GM19438 (cell line): ENCODE results near the gene RPL21.
"Not testable (repeated sequence)": the region's sequence is repeated elsewhere in the genome, so short reads cannot be mapped to it uniquely, and the experiment has no call there.

ENCODE experiments used
- ATAC-seq: cut with Tn5 transposase; IDR thresholded peaks from one replicate; pipeline ENCODE4 v1.9.1; 2021; ENCODE audit warnings: low read depth; ENCODE audit not compliant: unreplicated experiment

Gene RPL21

DNA sequence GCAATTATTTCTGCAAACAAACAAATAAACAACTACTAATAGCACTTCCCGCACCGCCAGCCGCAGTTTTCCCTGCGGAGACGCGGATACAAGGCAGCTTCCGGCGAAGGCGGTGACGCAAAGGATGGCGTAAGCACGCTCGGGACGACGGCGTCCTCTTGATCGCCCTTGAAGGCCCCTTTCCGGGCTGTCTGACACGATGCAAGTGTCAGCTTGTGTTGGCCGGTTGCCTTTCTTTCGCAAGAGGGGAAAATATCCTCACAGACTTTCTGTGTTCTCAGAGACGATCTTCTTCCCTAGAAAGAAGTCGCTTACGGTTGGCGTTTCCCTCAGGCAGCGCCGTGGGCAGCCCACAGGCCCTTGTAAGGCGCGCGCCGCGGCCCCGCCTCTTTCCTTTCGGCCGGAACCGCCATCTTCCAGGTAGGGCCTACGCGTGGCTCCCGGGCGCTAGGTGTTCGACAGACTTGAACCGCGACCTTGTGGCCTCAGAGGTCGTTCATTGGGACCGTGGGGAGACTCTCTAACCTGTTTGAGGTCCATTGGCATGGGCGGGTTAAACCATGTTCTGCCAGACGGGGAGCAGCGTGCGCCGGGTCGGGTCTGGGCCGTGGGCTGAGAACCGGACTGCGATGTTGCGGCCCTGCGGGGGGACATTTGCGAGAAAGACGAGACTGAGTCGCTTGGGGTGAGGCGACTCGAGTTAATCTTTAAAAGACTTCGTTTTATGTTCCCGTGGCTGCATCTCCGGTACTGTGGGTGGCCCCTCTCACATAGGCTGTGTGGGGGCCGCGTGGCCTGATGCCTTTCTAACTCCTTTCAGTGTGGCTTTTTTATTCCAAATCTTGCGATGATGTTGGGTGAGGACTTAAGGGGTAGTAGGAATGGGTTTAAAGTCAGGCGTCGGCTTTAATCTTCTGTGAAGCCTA, at the start of gene RPL21:
Gene RPL21 (plus strand): TSS at position 393 of the 926 bp plus-strand sequence. CDS start 2,219 bp downstream, outside the sequence.
- ATAC-seq: peak; percentile 94

DNA sequence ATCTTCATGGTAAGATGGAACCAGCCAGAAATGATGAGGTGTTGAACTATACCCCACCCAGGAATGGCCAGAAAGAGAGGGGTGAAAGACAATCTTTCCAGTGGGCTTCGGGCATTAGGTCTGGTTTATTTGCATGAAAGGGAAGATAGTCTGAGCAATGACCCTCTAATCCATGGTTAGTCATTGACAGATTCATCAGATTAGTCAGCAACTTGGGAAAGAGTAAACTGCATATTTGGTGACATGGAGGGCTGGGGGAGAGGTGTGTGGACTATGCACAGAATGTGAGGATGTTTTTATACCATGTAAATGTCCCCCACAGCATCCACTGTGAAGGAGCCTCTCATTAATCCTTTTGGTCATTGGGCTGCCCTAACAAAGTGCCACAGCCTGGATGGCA, 49.7 kb upstream of the RPL21 start:
- no peak for ATAC-seq

DNA sequence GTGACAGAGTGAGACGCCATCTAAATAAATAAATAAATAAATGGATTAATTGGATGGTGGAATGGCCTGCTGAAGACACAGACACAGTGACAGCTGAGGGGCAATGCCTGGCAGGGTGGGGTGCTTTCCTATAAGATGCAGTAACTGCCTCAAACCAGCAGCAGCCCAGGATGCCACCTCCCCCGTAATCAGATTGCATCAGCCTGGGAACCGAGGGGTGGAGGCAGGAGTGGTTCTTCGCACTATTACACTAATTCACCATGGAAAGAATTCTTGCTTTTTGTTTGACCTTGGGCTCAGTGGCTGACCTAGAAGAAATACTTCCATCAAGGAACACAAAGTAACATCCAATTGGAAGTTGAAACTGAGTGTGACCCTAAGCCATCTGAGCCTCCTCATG, 48.2 kb upstream of the RPL21 start:
- ATAC-seq: no peak

DNA sequence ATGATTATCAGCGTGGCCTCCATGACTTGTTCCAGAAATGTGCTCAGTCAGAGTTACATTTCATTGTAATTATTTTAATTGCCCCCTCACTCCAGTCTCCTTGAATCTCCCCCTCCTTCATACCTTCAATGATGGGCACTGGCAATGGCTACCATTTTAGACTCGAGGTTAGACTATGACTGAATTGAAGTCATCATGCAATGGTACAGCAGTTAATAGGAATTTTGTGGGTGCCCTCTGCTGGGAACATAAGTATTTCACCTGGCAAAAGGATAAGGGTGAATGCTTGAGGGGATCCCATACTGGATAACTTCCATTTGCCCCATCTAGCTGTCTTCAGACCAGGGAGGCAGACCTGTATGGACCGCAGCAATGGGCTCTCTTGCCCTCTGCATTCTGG, 47.5 kb upstream of the RPL21 start:
- ATAC-seq: no peak

DNA sequence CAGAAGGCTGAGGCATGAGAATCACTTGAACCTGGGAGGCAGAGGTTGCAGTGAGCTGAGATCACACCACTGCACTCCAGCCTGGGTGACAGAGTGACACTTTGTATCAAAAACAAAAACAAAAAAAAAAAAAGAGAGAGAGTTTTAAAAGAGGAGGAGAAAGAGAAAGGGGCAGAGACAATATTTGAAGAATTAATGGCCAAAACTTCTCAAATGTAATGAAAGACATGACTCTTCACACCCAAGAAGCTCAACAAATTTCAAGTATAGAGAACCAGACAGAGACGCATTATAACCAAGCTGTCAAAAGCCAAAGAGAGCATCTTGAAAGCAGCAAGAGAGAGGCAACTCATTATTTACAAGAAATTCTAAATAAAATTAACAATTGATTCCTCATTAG, 42.8 kb upstream of the RPL21 start:
- no peak for ATAC-seq

DNA sequence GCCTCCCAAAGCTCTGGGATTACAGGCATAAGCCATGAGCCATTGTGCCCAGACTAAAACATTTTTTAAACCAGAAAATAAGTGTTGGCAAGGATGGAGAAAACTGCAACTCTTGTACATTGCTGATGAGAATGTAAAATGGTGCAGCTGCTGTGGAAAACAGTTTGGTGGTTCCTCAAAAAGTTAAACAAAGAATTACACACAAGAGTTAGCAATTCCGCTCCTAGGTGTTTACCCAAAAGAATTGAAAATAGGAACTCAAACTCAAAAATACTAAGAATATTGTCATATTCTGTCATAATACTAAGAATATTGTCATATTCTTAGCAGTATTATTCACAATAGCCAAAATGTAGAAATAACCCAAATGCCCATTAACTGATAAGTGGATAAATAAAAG, 40.1 kb upstream of the RPL21 start:
- no peak for ATAC-seq

DNA sequence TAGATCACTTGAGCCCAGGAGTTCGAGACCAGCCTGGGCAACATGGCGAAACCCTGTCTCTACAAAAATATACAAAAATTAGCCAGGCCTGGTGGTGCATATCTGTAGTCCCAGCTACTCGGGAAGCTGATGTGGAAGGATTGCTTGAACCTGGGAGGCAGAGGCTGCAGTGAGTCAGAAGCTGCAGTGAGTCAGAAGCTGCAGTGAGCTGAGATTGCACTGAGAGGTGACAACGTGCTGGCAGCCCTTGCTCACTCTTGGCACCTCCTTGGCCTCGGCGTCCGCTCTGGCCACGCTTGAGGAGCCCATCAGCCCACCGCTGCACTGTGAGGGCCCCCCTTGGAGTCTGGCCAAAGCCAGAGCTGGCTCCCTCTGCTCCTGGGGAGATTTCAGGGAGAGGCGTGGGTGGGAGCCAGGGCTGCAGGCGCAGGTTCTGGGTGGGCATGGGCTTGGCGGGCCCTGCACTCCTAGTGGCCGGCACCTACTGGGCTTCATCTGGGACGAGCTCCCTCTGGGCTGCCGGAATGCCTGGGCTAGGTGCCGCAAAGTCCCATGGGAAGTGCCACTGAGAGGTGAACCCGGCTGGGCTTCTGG, 39.5 kb upstream of the RPL21 start:
- no peak for ATAC-seq

DNA sequence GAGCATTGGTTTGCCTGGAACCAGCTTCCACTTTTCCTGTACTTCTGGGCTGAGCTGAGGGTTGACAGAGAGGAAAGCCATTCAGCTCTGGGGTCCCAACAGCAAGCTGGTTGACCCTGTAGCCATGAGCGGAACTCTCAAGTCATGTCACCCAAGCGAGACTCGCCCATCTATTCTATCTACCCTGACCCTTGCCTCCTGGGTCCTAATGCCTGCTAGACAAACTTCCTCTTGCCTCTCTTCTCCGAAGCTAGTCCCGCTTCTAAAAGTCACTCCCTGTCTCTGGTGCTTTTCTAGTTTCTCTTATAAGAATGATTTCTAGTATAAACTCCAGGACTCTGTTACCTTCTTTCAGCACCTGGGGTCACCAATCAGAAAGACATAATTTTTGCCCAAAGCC, 38.0 kb upstream of the RPL21 start:
- ATAC-seq: not testable (repeated sequence)

DNA sequence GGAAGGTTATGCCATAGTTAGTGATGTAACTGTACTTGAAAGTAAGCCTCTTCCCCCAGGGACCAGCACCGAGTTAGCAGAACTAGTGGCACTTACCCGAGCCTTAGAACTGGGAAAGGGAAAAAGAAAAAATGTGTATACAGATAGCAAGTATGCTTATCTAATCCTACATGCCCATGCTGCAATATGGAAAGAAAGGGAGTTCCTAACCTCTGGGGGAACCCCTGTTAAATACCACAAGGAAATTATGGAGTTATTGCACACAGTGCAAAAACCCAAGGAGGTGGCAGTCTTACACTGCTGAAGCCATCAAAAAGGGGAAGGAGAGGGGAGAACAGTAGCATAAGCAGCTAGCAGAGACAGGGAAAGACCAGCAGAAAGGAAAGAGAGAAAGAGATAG, 33.6 kb upstream of the RPL21 start:
- not testable (repeated sequence) for ATAC-seq

DNA sequence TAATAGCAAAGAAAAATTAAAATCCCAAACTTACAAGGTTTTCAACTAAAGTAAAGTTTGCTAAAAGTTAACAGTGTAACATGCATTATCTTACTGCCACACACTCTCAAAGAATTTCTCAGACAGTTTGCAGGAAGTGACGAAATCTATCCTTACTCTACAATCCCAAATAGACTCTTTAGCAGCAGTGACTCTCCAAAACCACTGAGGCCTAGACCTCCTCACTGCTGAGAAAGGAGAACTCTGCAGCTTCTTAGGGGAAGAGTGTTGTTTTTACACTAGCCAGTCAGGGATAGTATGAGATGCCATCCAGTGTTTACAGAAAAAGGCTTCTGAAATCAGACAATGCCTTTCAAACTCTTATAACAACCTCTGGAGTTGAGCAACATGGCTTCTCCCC, 32.5 kb upstream of the RPL21 start:
- not testable (repeated sequence) for ATAC-seq

DNA sequence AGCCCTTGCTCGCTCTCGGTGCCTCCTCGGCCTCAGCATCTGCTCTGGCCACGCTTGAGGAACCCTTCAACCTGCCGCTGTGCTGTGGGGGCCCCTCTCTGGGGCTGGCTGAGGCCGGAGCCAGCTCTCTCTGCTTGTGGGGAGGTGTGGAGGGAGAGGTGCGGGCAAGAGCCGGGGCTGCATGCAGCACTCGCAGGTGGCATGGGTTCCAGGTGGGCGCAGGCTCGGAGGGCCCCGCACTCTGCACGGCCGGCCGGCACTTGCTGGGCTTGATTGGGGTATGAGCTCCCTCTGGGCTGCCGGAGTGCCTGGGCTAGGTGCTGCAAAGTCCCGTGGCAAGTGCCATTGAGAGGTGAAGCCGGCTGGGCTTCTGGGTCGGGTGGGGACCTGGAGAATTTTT, 31.7 kb upstream of the RPL21 start:
- no peak for ATAC-seq

DNA sequence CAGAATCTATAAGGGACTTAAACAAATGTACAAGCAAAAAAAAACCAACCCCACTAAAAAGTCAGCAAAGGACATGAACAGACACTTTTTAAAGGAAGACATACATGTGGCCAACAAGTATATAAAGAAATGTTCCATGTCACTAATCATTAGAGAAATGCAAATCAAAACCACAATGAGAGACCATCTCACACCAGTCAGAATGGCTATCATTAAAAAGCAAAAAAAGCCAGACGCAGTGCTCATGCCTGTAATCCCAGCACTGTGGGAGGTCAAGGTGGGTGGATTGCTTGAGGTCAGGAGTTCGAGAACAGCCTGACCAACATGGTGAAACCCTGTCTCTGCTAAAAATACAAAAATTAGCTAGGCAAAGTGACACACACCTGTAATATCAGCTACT, 29.3 kb upstream of the RPL21 start:
- not testable (repeated sequence) for ATAC-seq

DNA sequence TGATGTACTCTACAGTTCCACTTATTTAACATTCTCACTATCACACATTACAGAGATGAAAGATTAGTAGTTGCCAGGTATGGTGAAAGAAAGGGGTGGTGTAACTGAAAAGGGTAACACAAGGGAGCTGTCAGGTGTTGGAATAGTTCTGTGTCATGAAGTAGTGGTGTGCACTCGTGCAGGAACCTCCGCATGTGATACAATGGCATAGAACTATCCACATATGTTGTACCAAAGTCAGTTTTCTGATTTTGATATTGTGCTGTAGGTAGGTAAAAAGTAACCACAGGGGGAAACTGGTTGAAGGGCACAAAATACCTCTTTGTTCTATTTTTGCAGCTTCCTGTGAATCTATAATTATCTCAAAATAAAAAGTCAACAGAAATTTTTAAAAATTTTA, 24.4 kb upstream of the RPL21 start:
- ATAC-seq: no peak

DNA sequence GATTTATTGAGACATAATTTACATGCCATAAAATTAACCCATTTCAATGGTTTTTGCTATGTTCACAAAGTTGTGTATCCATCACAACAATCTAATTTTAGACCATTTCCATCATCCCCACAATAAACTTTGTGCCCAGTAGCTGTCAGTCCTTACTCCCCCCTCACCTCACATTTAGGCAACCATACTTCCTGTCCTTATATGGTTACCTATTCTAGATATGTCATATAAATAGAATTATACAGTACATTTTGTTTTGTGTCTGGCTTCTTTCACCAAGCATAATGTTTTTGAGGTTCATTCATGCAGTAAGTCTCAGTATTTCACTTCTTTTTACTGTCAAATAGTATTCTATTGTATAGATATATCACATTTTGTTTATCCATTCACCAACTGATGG, 23.2 kb upstream of the RPL21 start:
- no peak for ATAC-seq

DNA sequence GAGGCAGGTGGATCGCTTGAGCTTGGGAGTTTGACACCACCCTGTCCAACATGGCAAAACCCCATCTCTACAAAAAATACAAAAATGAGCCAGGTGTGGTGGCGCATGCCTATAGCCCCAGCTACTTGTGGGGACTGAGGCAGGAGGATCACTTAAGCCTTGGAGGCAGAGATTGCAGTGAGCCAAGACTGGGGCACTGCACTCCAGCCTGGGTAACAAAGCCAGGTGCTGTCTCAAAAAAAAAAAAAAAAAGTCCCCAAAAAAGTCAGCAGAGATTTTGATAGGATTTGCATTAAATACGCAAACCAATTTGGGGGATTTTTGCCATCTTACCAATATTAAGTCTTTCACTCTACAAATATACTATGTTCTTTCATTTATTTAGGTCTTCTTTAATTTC, 21.7 kb upstream of the RPL21 start:
- ATAC-seq: no peak

DNA sequence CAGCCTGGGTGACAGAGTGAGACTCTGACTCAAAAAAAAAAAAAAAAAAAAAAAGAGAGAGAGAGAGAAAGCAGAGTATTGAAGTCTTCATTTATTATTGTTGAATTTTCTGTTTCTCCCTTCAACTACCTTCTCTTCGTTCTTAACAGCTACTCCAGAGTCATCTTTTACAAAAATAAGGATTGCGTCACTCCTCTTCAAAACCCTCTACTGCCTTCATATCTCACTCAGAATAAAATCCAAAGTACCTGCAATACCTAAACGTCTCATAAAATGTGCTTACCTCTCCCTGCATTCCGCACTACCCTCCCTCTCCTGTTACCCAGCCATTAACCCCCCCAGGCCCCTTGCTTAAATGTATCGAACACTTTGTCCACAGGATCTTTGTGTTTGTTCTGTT, 17.4 kb upstream of the RPL21 start:
- ATAC-seq: no peak

DNA sequence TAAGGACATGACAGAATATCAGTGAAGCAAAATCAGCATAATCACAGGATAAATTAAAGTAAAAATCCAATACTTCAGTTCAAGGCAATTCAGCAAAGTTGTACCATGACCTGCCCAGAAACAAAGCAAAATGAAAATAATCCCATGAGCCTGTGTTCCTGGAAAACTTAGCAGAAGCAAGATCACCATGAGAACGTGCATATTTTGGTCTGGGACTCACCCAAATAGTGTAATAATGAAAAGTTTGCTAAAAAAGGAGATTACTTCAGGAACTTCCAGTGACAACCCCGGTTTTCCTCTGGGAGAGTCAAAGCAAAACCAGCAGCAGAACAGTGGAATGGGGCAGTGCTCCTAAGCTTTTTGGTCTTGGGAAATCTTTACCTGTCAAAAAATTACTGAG, 14.9 kb upstream of the RPL21 start:
- ATAC-seq: no peak

DNA sequence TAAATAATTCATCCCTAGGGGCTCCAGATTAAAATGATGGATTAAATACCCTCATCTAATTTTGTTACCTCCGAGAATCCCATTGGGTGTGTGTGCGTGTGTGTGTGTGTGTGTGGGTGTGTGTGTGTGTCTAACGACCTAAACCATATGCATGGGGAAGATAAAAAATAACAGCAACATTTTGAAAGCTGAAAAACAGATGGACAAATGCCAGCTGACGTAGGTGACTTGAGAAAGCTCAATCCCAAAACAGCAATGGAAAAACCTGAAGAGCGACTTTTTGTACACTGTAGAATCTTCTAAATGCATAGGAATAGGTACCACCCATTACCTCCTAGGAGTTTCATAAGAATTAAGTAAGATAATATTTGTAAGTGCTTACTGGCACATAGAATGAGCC, 8.7 kb upstream of the RPL21 start:
- no peak for ATAC-seq

DNA sequence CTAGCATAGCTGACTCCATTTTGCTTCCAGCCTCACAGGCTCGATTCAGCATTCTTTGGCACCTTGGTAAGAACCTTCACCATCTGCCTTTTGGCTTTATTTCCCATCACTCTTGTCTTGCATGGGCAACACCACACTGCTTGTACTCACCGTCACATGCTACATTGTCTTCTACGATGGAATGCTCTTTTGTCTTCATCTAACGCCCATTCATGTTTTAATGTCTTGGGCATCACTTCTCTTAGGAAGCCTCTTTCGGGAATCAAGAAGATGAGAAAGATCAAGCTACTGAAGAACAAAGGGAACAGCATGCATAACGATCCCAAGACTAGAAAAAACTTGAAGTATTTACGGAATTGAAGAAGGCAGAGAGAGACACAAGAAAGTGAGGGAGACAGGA, 5.7 kb upstream of the RPL21 start:
- no peak for ATAC-seq

DNA sequence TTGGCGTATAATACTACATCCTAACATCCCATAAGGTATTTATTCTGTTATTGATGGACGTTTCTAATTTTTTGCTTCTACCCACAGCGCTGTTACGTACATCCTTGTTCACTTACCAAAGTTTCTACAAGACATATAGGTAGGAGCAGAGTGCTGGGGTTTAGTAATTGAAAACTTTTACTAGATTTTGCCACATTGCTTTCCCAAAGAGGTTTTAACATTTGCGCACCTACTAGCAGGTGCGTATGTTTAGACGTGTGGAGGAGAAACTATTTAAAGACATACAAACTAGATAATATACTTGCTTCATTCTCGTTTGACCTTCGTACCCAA, 559 bp upstream of the RPL21 start:
- ATAC-seq: no peak

DNA sequence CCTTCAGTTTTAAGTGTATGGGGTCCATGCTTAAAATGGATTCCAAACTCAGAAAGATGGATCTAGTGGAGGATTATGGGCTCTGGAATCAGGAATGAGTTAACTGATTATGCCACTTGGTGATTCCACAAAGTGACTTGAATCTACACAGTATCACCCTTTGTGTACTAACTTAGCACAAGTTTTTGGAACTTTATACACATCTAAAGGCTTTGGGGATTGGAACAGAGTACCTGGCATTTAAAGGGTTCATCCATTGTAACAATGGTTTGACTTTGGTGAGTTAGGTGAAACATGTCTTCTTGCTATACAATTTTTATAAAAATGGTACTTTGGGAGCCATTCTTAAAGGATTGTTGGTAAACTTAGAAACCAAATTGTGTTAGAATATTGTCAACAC, 1.1 kb downstream of the RPL21 start:
- ATAC-seq: no peak

DNA sequence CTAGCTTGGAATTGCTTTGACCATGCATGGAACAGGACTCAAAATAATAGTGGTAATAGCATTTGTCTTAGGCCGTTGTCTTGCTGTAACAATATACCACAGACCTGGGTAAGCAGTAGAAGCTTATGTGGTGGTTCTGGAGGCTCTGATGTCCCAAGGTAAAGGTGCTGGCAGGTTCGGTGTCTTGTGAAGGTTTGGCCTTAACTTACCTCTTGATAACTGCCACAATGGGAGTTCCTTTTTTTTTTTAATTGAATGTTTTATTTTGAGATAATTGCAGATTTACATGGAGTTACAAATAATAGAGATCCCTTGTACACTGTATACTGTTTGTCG, 5.8 kb downstream of the RPL21 start:
- no peak for ATAC-seq
